Measurements from ENCODE around the gene ABCA2. TPM values are rescaled to one million over a fixed set of nuclear protein-coding genes. Genes with fewer than 3 reads are reported as not detected.

ABCA2 gene
- total RNA-seq, 1 donor = 20.3 TPM

- H3K36me3 ChIP-seq (ENCODE audit: insufficient read depth, low read length) = no peaks in the 10 kb centered on the region
- no peak overlapping the region for H3K27ac ChIP-seq (ENCODE audit: low read depth, low read length)
- H3K4me3 ChIP-seq (ENCODE audit: insufficient read depth, low read length) = no peak overlapping the region
- no peaks in the 10 kb centered on the region for H4K20me1 ChIP-seq (ENCODE audit: insufficient read depth, low read length)
- H3K4me2 ChIP-seq (ENCODE audit: insufficient read depth, low read length) = no peak overlapping the region
- no peaks in the 10 kb centered on the region for H3K27me3 ChIP-seq (ENCODE audit: insufficient read depth, low read length)
- peaks cover 5% of the 10 kb centered on the region for H3K4me1 ChIP-seq (ENCODE audit: insufficient read depth, low read length)
- DNase-seq (ENCODE audit: insufficient read length, low spot score, missing footprints) = no peak
- H2AFZ ChIP-seq (ENCODE audit: low read length) = no peak overlapping the region
- H3K79me2 ChIP-seq (ENCODE audit: insufficient read depth, low read length) = no peaks in the 10 kb centered on the region
- H3K9me3 ChIP-seq (ENCODE audit: low read depth, low read length) = no peaks in the 10 kb centered on the region
- no peak for TF ChIP-seq CTCF (IDR thresholded peaks at IDR 0.05; ENCODE audit: extremely low read depth, low read depth, low read length)
These were observed 54.1 kb downstream of the ABCA2 start for GRCh38 chr9:136973618-136974617.

- Histone ChIP-seq H3K4me3 (ENCODE audit: insufficient read depth, low read length) (no peak overlapping the region), H3K4me1 (ENCODE audit: insufficient read depth, low read length) (peaks cover under 1% of the 10 kb centered on the region), H3K9me3 (ENCODE audit: low read depth, low read length) (no peaks in the 10 kb centered on the region), H3K27me3 (ENCODE audit: insufficient read depth, low read length) (no peaks in the 10 kb centered on the region), H4K20me1 (ENCODE audit: insufficient read depth, low read length) (no peaks in the 10 kb centered on the region), H3K79me2 (ENCODE audit: insufficient read depth, low read length) (no peaks in the 10 kb centered on the region), H3K36me3 (ENCODE audit: insufficient read depth, low read length) (no peaks in the 10 kb centered on the region), H3K27ac (ENCODE audit: low read depth, low read length) (no peak overlapping the region), H2AFZ (ENCODE audit: low read length) (no peak overlapping the region), H3K4me2 (ENCODE audit: insufficient read depth, low read length) (no peak overlapping the region)
- no peak for DNase-seq (ENCODE audit: insufficient read length, low spot score, missing footprints)
- TF ChIP-seq CTCF (IDR thresholded peaks at IDR 0.05; ENCODE audit: extremely low read depth, low read depth, low read length) = no peak
These were observed 55.3 kb downstream of the ABCA2 start for GRCh38 chr9:136972743-136973142.

GRCh38 chr9:136972335-136972734 lies 55.7 kb downstream of the ABCA2 start:
- no peaks in the 10 kb centered on the region for H3K36me3 ChIP-seq (ENCODE audit: insufficient read depth, low read length)
- H3K4me2 ChIP-seq (ENCODE audit: insufficient read depth, low read length) = no peak overlapping the region
- H2AFZ ChIP-seq (ENCODE audit: low read length) = no peak overlapping the region
- H3K79me2 ChIP-seq (ENCODE audit: insufficient read depth, low read length) = no peaks in the 10 kb centered on the region
- H3K27ac ChIP-seq (ENCODE audit: low read depth, low read length) = no peak overlapping the region
- no peaks in the 10 kb centered on the region for H3K4me1 ChIP-seq (ENCODE audit: insufficient read depth, low read length)
- H4K20me1 ChIP-seq (ENCODE audit: insufficient read depth, low read length) = no peaks in the 10 kb centered on the region
- DNase-seq (ENCODE audit: insufficient read length, low spot score, missing footprints) = no peak
- no peaks in the 10 kb centered on the region for H3K9me3 ChIP-seq (ENCODE audit: low read depth, low read length)
- no peak overlapping the region for H3K4me3 ChIP-seq (ENCODE audit: insufficient read depth, low read length)
- TF ChIP-seq CTCF (IDR thresholded peaks at IDR 0.05; ENCODE audit: extremely low read depth, low read depth, low read length) = no peak
- no peaks in the 10 kb centered on the region for H3K27me3 ChIP-seq (ENCODE audit: insufficient read depth, low read length)

- no peaks in the 10 kb centered on the region for H4K20me1 ChIP-seq (ENCODE audit: insufficient read depth, low read length)
- no peaks in the 10 kb centered on the region for H3K79me2 ChIP-seq (ENCODE audit: insufficient read depth, low read length)
- H3K27me3 ChIP-seq (ENCODE audit: insufficient read depth, low read length) = no peaks in the 10 kb centered on the region
- H2AFZ ChIP-seq (ENCODE audit: low read length) = no peak overlapping the region
- H3K4me2 ChIP-seq (ENCODE audit: insufficient read depth, low read length) = no peak overlapping the region
- no peaks in the 10 kb centered on the region for H3K4me1 ChIP-seq (ENCODE audit: insufficient read depth, low read length)
- no peaks in the 10 kb centered on the region for H3K36me3 ChIP-seq (ENCODE audit: insufficient read depth, low read length)
- H3K27ac ChIP-seq (ENCODE audit: low read depth, low read length) = no peak overlapping the region
- H3K9me3 ChIP-seq (ENCODE audit: low read depth, low read length) = no peaks in the 10 kb centered on the region
- no peak for TF ChIP-seq CTCF (IDR thresholded peaks at IDR 0.05; ENCODE audit: extremely low read depth, low read depth, low read length)
- no peak overlapping the region for H3K4me3 ChIP-seq (ENCODE audit: insufficient read depth, low read length)
- no peak for DNase-seq (ENCODE audit: insufficient read length, low spot score, missing footprints)
These were observed 56.3 kb downstream of the ABCA2 start for GRCh38 chr9:136971746-136972145.
